Stomach (tissue), 4 donors: Measurements from ENCODE around the gene LRP1.

Experiments used
- EP300 ChIP-seq: sonication (generic); formaldehyde crosslinking; IDR thresholded peaks from one replicate; pipeline ENCODE4 v1.6.1; 2017; ENCODE audit warnings: antibody characterized with exemption
- POLR2A ChIP-seq, 4 donors: fragments of 450-650 bp; IDR thresholded peaks; one replicate each; pipeline ENCODE4 v1.6.1; 2016; ENCODE audit warnings: antibody characterized with exemption in 4 of 4, control low read depth in 2 of 4, mild to moderate bottlenecking in 1 of 4, moderate library complexity in 1 of 4
- POLR2AphosphoS5 ChIP-seq, 3 donors: sonication (generic); formaldehyde crosslinking; IDR thresholded peaks; one replicate each; pipeline ENCODE4 v1.6.1; 2016; ENCODE audit warnings: antibody characterized with exemption in 3 of 3
- TF ChIP-seq, protein P1 (sequence below), 7 experiments: fragments of 450-650 bp in 4 of 7; fragments of 200-600 bp in 3 of 7; sonication (generic) in 3 of 7; IDR thresholded peaks; one replicate each; pipeline ENCODE4 v1.5.1; 2016 to 2019; ENCODE audit warnings: antibody characterized with exemption in 7 of 7, control low read depth in 2 of 7, mild to moderate bottlenecking in 1 of 7

- TF ChIP-seq, protein P1, sequence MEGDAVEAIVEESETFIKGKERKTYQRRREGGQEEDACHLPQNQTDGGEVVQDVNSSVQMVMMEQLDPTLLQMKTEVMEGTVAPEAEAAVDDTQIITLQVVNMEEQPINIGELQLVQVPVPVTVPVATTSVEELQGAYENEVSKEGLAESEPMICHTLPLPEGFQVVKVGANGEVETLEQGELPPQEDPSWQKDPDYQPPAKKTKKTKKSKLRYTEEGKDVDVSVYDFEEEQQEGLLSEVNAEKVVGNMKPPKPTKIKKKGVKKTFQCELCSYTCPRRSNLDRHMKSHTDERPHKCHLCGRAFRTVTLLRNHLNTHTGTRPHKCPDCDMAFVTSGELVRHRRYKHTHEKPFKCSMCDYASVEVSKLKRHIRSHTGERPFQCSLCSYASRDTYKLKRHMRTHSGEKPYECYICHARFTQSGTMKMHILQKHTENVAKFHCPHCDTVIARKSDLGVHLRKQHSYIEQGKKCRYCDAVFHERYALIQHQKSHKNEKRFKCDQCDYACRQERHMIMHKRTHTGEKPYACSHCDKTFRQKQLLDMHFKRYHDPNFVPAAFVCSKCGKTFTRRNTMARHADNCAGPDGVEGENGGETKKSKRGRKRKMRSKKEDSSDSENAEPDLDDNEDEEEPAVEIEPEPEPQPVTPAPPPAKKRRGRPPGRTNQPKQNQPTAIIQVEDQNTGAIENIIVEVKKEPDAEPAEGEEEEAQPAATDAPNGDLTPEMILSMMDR (IDR thresholded peaks at IDR 0.05) = no peak
- TF ChIP-seq POLR2A (IDR thresholded peaks at IDR 0.05) (no peak), POLR2AphosphoS5 (IDR thresholded peaks at IDR 0.05) (no peak), EP300 (no peak)
Measured at GRCh38 chr12:57158665-57159064, 30.4 kb downstream of the LRP1 start.
